ENCODE data around the gene SARS1.
A peak's percentile ranks its signal among the peaks of the same experiment; 100 is the strongest.

GRCh38 chr1:109213824-109214693 lies at the start of gene SARS1:
- TF ChIP-seq CTBP2 (IDR thresholded peaks at IDR 0.05; ENCODE audit: borderline replicate concordance, insufficient read depth, insufficient read length, low read length) (no peak), POLR2A (IDR thresholded peaks at IDR 0.05; ENCODE audit: control extremely low read depth in 1 of 2, low read depth in 2 of 2, low read length in 2 of 2) (peak in 1 of 2 experiments; percentile 69; a peak in 1 of 3 replicates), EZH2 (IDR thresholded peaks at IDR 0.05; ENCODE audit: low read depth, low read length, severe bottlenecking) (no peak), USF2 (IDR thresholded peaks at IDR 0.05; ENCODE audit: low read length) (no peak), CREB1 (IDR thresholded peaks at IDR 0.05) (no peak), PHF8 (conservative IDR thresholded peaks at IDR 0.05; ENCODE audit: low read depth, low read length) (peak; percentile 66), POLR2AphosphoS5 (IDR thresholded peaks at IDR 0.05; ENCODE audit: low read depth, low read length) (peak; percentile 61; the same call in 1 of the 2 replicates), CTCF (IDR thresholded peaks at IDR 0.05; ENCODE audit: control extremely low read depth in 1 of 3, insufficient read depth in 1 of 3, low read depth in 1 of 3, low read length in 3 of 3) (no peak), RXRA (IDR thresholded peaks at IDR 0.05; ENCODE audit: insufficient read depth, low read depth, low read length) (no peak), SP1 (IDR thresholded peaks at IDR 0.05; ENCODE audit: low read depth, low read length) (no peak), ATF3 (IDR thresholded peaks at IDR 0.05; ENCODE audit: insufficient read depth, low read depth, low read length) (0 out of 2 replicates have a peak, but pooled peaks have one; percentile 28), GABPA (IDR thresholded peaks at IDR 0.05; ENCODE audit: borderline replicate concordance, insufficient read depth, low read length) (no peak), BRCA1 (IDR thresholded peaks at IDR 0.05; ENCODE audit: low read depth, low read length) (no peak), MAX (IDR thresholded peaks at IDR 0.05) (peak; percentile 70)
